Frontal cortex (tissue), 4 donors: Measurements from ENCODE around the gene C18orf32. TPM values are rescaled to one million over a fixed set of nuclear protein-coding genes. Genes with fewer than 3 reads are reported as not detected.
"Not testable (repeated sequence)": the region's sequence is repeated elsewhere in the genome, so short reads cannot be mapped to it uniquely, and the experiment has no call there.

ENCODE experiments used
- DNase-seq, 2 donors: peaks; one replicate each; pipeline ENCODE4 v3.0.0; 2012; ENCODE audit warnings: low spot score in 2 of 2
- FAIRE-seq: peaks from 2 replicates; lab custom pipeline; 2012; peaks lifted over from hg19 to GRCh38; lab: Jason Lieb, UNC
- total RNA-seq: library from RNA; depleted of rRNA; stranded (reverse); fragments of >200 nt; gene quantifications from one replicate; pipeline ENCODE4 v1.2.3, GENCODE V29; 2014
- donor health status: control.
- donor health status: control.
- donor health status: control.

C18orf32 gene
- total RNA-seq, result 65.2 TPM

DNA sequence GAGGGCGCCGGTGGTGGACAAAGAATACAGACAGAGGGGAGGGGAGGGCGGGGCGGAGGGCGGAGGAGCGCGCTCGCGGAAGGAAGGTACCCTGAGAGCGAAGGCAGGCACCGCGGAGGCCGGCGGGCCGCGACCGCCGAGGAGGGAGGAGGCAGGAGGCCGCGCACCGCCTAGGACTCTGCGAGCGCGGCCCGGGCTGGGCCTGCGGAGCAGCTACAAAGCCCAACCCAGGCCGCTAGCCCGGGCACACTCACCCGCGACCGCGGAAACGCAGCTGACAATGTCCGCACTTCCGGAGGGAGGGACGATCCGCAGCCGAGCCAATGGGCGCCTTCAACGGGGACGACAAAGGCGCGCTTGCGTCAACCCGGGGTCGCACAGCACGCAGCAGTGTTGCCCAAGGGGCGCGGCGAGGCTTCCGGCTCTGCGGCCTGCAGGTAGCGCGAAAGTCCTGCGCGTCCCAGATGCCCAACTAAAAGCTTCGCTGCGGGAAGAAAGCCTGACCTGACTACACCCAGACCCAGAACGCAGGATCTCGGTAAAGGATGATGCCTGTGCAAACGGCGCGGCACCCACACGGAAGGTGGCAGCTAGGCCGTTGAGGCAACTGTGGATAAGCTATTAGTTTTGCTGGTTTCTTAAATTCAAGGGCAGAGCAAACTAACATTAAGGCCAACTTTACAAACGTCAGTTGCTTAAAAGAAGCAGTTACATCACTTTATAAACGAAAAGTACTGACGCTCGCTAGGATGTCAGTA, at the start of gene C18orf32:
C18orf32 (minus strand) TSS at position 282 of the 758 bp plus-strand sequence. CDS start 3,486 bp downstream, outside the sequence.
- DNase-seq (peak; percentile 87 to 92), FAIRE-seq (no peak)

- FAIRE-seq, result no peak
- DNase-seq, result no peak
Measured at GRCh38 chr18:49534846-49535601, 48.0 kb upstream of the C18orf32 start.

GRCh38 chr18:49531678-49532153, 44.7 kb upstream of the C18orf32 start:
- FAIRE-seq (no peak), DNase-seq (no peak)

DNA sequence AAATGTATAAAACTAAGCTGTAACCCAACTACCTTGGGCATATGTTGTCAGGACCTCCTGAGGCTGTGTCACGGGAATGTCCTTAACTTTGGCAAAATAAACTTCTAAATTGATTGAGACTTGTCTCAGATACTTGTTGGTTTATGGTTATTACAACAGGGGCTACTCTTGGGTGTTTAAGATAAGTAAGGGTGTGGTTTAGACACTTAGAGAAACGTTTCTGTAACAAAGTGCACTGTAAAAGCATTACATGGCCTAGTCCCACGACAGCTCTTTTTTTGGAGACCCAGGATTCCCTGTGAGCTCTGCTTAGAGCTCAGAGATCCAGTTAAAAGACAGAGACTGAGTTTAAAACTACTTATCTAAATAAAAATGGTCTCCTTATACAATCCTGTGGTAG, 42.6 kb upstream of the C18orf32 start:
- FAIRE-seq (no peak), DNase-seq (no peak)

GRCh38 chr18:49527631-49528327, 40.7 kb upstream of the C18orf32 start:
- DNase-seq (no peak), FAIRE-seq (no peak)

- FAIRE-seq (no peak), DNase-seq (no peak)
Measured at GRCh38 chr18:49525981-49526380, 38.9 kb upstream of the C18orf32 start.

DNA sequence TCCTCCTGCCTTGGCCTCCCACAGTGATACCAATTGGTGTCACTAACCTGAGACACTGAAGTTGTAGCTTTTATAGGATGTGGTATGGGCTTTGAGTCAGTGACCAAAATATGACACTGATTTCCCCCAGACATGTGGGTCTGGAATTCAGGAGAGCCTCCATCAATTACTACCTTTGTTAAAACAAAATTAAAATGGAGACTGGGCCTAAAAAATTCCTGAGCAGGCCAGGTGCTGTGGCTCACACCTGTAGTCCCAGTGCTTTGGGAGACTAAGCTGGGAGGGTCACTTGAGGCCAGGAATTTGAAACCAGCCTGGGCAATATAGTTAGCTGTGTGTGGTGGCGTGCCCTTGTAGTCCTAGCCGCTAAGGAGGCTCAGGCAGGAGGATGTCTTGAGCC, 37.9 kb upstream of the C18orf32 start:
- FAIRE-seq (no peak), DNase-seq (no peak)

DNA sequence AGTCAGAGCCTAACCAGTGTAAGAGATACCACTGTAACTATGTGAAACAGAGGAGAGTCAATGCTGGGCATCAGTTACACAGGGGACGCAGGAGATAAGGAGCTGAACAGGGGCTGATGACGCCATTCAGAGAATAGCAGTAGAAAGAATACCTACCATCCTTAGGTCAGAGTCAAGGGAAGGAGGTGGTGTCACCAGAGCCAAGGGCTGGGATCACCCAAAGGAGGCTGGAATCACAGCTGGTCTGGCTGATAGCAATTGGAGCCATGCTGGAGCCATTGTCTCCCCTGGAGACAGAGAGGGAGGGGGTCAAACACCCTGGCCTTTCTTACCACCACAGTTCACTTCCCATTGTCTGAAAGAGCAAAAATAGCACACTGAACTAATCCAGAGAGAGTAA, 37.3 kb upstream of the C18orf32 start:
- no peak for FAIRE-seq
- no peak for DNase-seq

DNA sequence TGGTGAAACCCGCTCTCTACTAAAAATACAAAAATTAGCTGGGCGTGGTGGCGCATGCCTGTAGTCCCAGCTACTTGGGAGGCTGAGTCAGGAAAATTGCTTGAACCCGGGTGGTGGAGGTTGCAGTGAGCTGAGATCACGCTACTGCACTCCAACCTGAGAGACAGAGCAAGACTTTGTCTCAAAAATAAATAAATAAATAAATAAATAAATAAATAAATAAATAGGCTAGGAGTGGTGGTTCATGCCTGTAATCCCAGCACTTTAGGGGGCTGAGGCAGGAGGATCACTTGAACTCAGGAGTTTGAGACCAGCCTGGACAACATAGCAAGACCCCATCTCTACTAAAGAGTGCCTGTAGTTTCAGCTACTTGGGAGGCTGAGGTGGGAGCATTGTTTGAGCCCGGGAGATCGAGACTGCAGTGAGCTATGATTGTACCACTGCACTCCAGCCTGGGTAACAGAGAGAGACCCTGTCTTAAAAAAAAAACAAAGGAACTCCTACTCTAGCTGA, 36.6 kb upstream of the C18orf32 start:
- not testable (repeated sequence) for FAIRE-seq, DNase-seq

DNA sequence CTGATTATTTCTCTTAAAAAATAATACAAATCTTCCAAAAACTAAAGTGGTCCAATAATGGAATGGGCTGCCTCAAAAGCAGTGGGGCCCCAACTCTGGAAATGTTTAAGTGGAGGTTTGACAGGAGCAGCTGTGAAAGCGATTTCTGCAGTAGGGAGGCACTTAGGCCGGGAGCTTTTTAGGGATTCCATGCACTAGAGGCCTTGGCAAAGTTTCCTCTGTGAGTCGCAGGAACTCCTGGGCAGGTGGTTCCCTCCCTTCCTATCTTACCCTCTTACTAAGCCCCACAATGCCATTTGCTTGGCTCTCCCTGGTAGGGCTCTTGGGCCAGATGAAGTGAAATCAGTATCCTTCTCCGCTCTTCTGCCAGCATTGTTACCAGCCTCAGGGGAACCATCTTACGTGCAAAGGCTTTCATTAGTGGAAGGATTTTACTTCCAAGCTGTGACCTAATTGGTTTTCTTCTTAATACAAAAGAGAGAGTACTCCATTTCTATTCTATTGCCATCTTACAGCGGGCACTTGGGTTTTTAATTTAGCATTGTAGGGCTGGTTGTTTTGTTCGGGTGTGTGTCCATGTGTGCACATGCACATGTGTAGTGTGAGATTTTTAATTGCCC, 34.3 kb upstream of the C18orf32 start:
- DNase-seq, result no peak
- no peak for FAIRE-seq

DNA sequence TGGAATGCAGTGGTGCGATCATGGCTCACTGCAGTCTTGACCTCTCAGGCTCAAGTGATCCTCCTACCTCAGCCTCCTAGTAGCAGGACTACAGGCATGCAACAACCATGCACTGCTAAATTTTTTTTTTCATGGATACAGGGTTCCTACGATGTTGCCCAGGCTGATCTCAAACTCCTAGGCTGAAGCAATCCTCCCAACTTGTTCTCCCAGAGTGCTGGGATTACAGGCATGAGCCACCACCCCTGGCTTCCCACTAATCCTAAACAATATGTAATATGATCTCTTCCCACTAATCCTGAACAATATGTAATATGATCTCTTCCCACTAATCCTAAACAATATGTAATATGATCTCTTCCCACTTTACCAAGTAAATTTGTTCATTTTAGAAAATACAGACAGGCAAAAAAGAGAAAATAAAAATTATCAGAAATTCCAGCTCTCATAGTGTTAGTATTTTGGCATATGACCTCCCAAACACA, 33.7 kb upstream of the C18orf32 start:
- FAIRE-seq, result no peak
- no peak for DNase-seq

DNA sequence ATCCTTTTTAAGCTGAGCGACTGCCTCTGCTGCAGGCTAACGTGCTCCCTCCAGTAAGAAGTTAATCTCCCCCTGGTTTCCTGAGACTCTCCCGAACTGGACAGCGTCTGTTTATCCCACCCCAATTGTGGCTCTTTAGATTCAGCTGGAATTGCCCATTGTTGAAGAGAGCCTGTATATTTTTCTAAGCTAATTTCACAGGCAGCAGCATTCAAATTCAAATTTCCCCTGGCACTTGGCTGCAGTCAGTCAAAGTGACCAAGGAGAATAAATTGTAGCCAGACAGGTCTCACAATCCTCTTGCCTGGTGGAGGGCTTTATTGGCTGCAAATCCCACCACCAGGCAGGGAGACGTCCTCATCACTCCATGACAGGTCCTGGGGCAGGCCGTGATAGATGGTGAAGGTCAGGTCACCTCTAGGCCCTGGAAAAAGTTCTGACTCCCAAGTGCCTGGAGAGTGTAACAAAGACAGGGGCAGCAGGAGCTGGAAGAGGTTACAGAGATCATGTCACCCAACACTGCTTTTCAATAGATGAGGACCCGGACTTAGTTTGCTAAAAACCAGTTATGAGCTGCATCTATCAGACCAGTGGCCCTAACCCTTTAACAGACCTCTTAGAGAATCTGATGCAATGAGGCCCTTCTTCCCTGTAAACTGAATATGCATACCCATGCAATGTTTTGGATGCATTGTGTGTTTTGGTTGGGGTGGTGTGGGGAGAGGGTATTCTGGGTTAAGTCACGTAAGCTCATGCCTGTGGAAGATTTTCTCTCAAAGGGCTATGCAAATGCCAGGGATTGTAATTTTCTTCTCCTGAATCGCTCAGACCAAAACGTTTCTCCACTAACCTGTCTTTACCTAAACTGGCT, 32.3 kb upstream of the C18orf32 start:
- FAIRE-seq (no peak), DNase-seq (no peak)

DNA sequence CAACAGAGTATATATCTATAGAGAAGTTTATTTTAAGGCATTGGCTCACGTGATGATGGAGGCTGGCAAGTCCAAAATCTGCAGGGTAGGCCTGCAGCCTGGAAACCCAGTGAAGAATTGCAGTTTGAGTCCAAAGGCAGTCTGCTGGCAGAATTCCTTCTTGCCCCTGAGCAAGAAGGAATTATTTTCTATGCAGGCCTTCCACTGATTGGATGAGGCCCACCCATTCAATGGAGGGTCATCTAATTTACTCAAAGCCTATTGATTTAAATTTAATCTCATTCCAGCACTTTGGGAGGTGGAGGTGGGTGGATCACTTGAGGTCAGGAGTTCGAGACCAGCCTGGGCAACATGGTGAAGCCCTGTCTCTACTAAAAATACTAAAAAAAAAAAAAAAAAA, 30.4 kb upstream of the C18orf32 start:
- FAIRE-seq, result no peak
- no peak for DNase-seq

GRCh38 chr18:49515516-49515915, 28.5 kb upstream of the C18orf32 start:
- no peak for DNase-seq
- FAIRE-seq, result no peak

DNA sequence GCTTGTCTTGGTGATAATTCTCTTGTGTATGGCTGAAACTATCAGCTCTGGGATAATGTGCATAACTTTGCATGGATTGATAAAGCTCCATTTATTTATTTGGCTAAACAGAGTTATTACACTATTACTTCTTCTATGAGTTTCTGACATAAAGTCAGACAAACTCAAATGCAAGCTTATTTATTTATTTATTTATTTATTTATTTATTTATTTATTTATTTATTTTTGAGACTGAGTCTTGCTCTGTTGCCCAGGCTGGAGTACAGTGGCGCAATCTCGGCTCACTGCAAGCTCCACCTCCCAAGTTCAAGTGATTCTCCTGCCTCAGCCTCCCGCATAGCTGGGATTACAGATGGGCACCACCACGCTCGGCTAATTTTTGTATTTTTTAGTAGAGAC, 28.0 kb upstream of the C18orf32 start:
- not testable (repeated sequence) for FAIRE-seq, DNase-seq

DNA sequence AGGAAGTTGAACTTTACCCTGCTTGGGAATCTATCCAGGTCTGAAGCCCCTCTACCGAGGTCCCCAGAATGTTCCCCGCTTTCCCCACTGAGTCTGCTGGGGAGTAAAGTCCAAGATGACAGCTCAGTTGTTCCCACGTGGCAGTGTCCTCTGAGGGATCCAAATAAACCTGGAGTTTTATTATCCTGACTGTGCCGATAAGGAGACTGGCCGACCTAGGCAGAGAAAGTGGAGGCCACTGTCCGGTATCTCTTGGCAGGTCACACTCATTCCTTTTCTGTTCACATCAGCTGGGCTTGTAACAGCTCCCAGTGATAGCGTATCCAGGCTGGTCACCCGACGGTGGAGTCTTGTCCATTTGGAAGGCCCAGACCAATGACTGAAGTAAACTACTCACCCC, 27.5 kb upstream of the C18orf32 start:
- no peak for FAIRE-seq
- DNase-seq, result no peak

DNA sequence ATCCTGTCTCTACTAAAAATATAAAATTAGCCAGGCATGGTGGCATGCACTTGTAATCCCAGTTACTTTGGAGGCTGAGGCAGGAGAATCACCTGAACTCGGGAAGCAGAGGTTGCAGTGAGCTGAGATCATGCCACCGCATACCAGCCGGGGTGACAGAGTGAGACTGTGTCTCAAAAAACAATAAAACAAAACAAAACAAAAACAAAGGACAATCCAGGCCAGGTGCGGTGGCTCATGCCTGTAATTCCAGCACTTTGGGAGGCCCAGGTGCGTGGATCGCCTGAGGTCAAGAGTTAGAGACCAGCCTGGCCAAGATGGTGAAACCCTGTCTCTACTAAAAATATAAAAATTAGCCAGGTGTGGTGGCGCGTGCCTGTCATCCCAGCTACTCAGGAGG, 25.8 kb upstream of the C18orf32 start:
- not testable (repeated sequence) for FAIRE-seq, DNase-seq

GRCh38 chr18:49510393-49511115, 23.5 kb upstream of the C18orf32 start:
- peak in 1 of 2 donors; percentile 49 for DNase-seq
- no peak for FAIRE-seq
